Stimulated activated memory B cell treated with anti-CD40 and anti-IgM and Interleukin-4, amounts not matched to agents 10 μg/mL and 1 μg/mL and 100 μg/mL, for 72 hours (primary cell): ENCODE measurements around the gene MACF1.

ENCODE experiments used
- ATAC-seq: fragments of 150-1000 bp; cut with Tn5 transposase; 2 replicates; pipeline ENCODE4 v1.10.0; 2021
- H3K27ac Mint-ChIP-seq: one replicate; pipeline ENCODE4 v1.8.0; 2022; ENCODE audit warnings: mild to moderate bottlenecking, mixed read lengths
- H3K27me3 Mint-ChIP-seq: one replicate; pipeline ENCODE4 v1.8.0; 2022; ENCODE audit warnings: mixed read lengths
- H3K36me3 Mint-ChIP-seq: one replicate; pipeline ENCODE4 v1.8.0; 2022; ENCODE audit warnings: mixed read lengths
- H3K4me1 Mint-ChIP-seq: one replicate; pipeline ENCODE4 v1.8.0; 2022; ENCODE audit warnings: mixed read lengths
- H3K4me3 Mint-ChIP-seq: one replicate; pipeline ENCODE4 v1.8.0; 2022; ENCODE audit warnings: mild to moderate bottlenecking, moderate library complexity, mixed read lengths
- H3K9me3 Mint-ChIP-seq: one replicate; pipeline ENCODE4 v1.8.0; 2022; ENCODE audit warnings: mixed read lengths

Gene MACF1

GRCh38 chr1:39405358-39405757 lies 200.9 kb downstream of the MACF1 start:
- Mint-ChIP-seq H3K27ac (no peak overlapping the region), H3K4me1 (peaks cover 19% of the 10 kb centered on the region), H3K36me3 (peaks cover 16% of the 10 kb centered on the region), H3K27me3 (no peaks in the 10 kb centered on the region), H3K4me3 (no peak overlapping the region), H3K9me3 (no peaks in the 10 kb centered on the region)
- no peak for ATAC-seq

GRCh38 chr1:39406533-39407450 lies 202.3 kb downstream of the MACF1 start:
- H3K36me3 Mint-ChIP-seq = peaks cover 21% of the 10 kb centered on the region
- H3K4me1 Mint-ChIP-seq = peaks cover 27% of the 10 kb centered on the region
- H3K27ac Mint-ChIP-seq = no peak overlapping the region
- no peaks in the 10 kb centered on the region for H3K9me3 Mint-ChIP-seq
- H3K4me3 Mint-ChIP-seq = no peak overlapping the region
- H3K27me3 Mint-ChIP-seq = no peaks in the 10 kb centered on the region
- ATAC-seq = no peak

- Mint-ChIP-seq H3K9me3 (no peaks in the 10 kb centered on the region), H3K27me3 (no peaks in the 10 kb centered on the region), H3K4me1 (peaks cover 27% of the 10 kb centered on the region), H3K4me3 (peak overlapping the region; percentile 85), H3K36me3 (peaks cover 16% of the 10 kb centered on the region), H3K27ac (peak overlapping the region; percentile 75)
- ATAC-seq = no peak
Measured at GRCh38 chr1:39407510-39407895, 203.0 kb downstream of the MACF1 start.

GRCh38 chr1:39407896-39408640 lies 203.6 kb downstream of the MACF1 start:
- Mint-ChIP-seq H3K4me1 (peaks cover 27% of the 10 kb centered on the region), H3K9me3 (no peaks in the 10 kb centered on the region), H3K27me3 (no peaks in the 10 kb centered on the region), H3K36me3 (peaks cover 11% of the 10 kb centered on the region), H3K27ac (peak overlapping the region; percentile 75), H3K4me3 (peak overlapping the region; percentile 85)
- ATAC-seq = no peak

GRCh38 chr1:39408641-39409054 lies 204.2 kb downstream of the MACF1 start:
- peak overlapping the region; percentile 75 for H3K27ac Mint-ChIP-seq
- peaks cover 28% of the 10 kb centered on the region for H3K4me1 Mint-ChIP-seq
- peak overlapping the region; percentile 85 for H3K4me3 Mint-ChIP-seq
- no peaks in the 10 kb centered on the region for H3K9me3 Mint-ChIP-seq
- H3K27me3 Mint-ChIP-seq = no peaks in the 10 kb centered on the region
- H3K36me3 Mint-ChIP-seq = peaks cover 11% of the 10 kb centered on the region
- peak; percentile 91 for ATAC-seq

- Mint-ChIP-seq H3K36me3 (peaks cover 16% of the 10 kb centered on the region), H3K9me3 (no peaks in the 10 kb centered on the region), H3K27ac (no peak overlapping the region), H3K27me3 (no peaks in the 10 kb centered on the region), H3K4me3 (peak overlapping the region; percentile 85), H3K4me1 (peaks cover 33% of the 10 kb centered on the region)
- ATAC-seq = no peak
Measured at GRCh38 chr1:39409055-39409816, 204.7 kb downstream of the MACF1 start.

- no peaks in the 10 kb centered on the region for H3K27me3 Mint-ChIP-seq
- H3K4me3 Mint-ChIP-seq = no peak overlapping the region
- ATAC-seq = peak; percentile 43
- H3K9me3 Mint-ChIP-seq = no peaks in the 10 kb centered on the region
- peaks cover 35% of the 10 kb centered on the region for H3K4me1 Mint-ChIP-seq
- H3K36me3 Mint-ChIP-seq = peaks cover 15% of the 10 kb centered on the region
- no peak overlapping the region for H3K27ac Mint-ChIP-seq
Measured at GRCh38 chr1:39410915-39411436, 206.5 kb downstream of the MACF1 start.

- Mint-ChIP-seq H3K9me3 (no peaks in the 10 kb centered on the region), H3K4me3 (no peak overlapping the region), H3K36me3 (peaks cover 15% of the 10 kb centered on the region), H3K27me3 (no peaks in the 10 kb centered on the region), H3K4me1 (peaks cover 35% of the 10 kb centered on the region), H3K27ac (no peak overlapping the region)
- no peak for ATAC-seq
Measured at GRCh38 chr1:39411526-39412478, 207.3 kb downstream of the MACF1 start.

- Mint-ChIP-seq H3K36me3 (peaks cover 17% of the 10 kb centered on the region), H3K27me3 (no peaks in the 10 kb centered on the region), H3K27ac (no peak overlapping the region), H3K4me3 (no peak overlapping the region), H3K9me3 (no peaks in the 10 kb centered on the region), H3K4me1 (peaks cover 26% of the 10 kb centered on the region)
- no peak for ATAC-seq
Measured at GRCh38 chr1:39412892-39413291, 208.4 kb downstream of the MACF1 start.

GRCh38 chr1:39413902-39414528 lies 209.5 kb downstream of the MACF1 start:
- H3K4me3 Mint-ChIP-seq = no peak overlapping the region
- H3K4me1 Mint-ChIP-seq = peaks cover 27% of the 10 kb centered on the region
- no peaks in the 10 kb centered on the region for H3K27me3 Mint-ChIP-seq
- no peak overlapping the region for H3K27ac Mint-ChIP-seq
- H3K36me3 Mint-ChIP-seq = peaks cover 23% of the 10 kb centered on the region
- no peaks in the 10 kb centered on the region for H3K9me3 Mint-ChIP-seq
- ATAC-seq = no peak

GRCh38 chr1:39415553-39415952 lies 211.1 kb downstream of the MACF1 start:
- peaks cover 20% of the 10 kb centered on the region for H3K4me1 Mint-ChIP-seq
- no peak overlapping the region for H3K27ac Mint-ChIP-seq
- H3K4me3 Mint-ChIP-seq = no peak overlapping the region
- H3K27me3 Mint-ChIP-seq = no peaks in the 10 kb centered on the region
- H3K9me3 Mint-ChIP-seq = no peaks in the 10 kb centered on the region
- H3K36me3 Mint-ChIP-seq = peaks cover 23% of the 10 kb centered on the region
- ATAC-seq = no peak

GRCh38 chr1:39416609-39417008 lies 212.1 kb downstream of the MACF1 start:
- no peak overlapping the region for H3K27ac Mint-ChIP-seq
- H3K36me3 Mint-ChIP-seq = peaks cover 20% of the 10 kb centered on the region
- H3K27me3 Mint-ChIP-seq = no peaks in the 10 kb centered on the region
- no peak for ATAC-seq
- peaks cover 13% of the 10 kb centered on the region for H3K4me1 Mint-ChIP-seq
- H3K9me3 Mint-ChIP-seq = no peaks in the 10 kb centered on the region
- H3K4me3 Mint-ChIP-seq = no peak overlapping the region

GRCh38 chr1:39418236-39418635 lies 213.7 kb downstream of the MACF1 start:
- H3K4me1 Mint-ChIP-seq = peaks cover 13% of the 10 kb centered on the region
- no peak overlapping the region for H3K27ac Mint-ChIP-seq
- no peak overlapping the region for H3K4me3 Mint-ChIP-seq
- H3K36me3 Mint-ChIP-seq = peaks cover 34% of the 10 kb centered on the region
- H3K27me3 Mint-ChIP-seq = no peaks in the 10 kb centered on the region
- no peaks in the 10 kb centered on the region for H3K9me3 Mint-ChIP-seq
- ATAC-seq = no peak

- Mint-ChIP-seq H3K9me3 (no peaks in the 10 kb centered on the region), H3K36me3 (peaks cover 37% of the 10 kb centered on the region), H3K27me3 (no peaks in the 10 kb centered on the region), H3K4me1 (peaks cover 6% of the 10 kb centered on the region), H3K27ac (no peak overlapping the region), H3K4me3 (no peak overlapping the region)
- no peak for ATAC-seq
Measured at GRCh38 chr1:39420493-39420892, 216.0 kb downstream of the MACF1 start.
